Suprapubic skin (tissue), 4 donors: ENCODE data around the gene NPAS2. TPM values are rescaled to one million over a fixed set of nuclear protein-coding genes. Genes with fewer than 3 reads are reported as not detected.

Experiments
- DNase-seq, 2 donors: peaks; one replicate each; pipeline ENCODE4 v3.0.0-alpha.2; 2019; ENCODE audit warnings: low spot score in 2 of 2
- H3K27ac ChIP-seq: fragments of 200-600 bp; sonication (generic); one replicate; pipeline ENCODE4 v1.5.1; 2019
- H3K27me3 ChIP-seq: fragments of 200-600 bp; sonication (generic); one replicate; pipeline ENCODE4 v1.5.1; 2019
- H3K36me3 ChIP-seq: fragments of 200-600 bp; sonication (generic); one replicate; pipeline ENCODE4 v1.5.1; 2019
- H3K4me1 ChIP-seq: fragments of 200-600 bp; sonication (generic); one replicate; pipeline ENCODE4 v1.5.1; 2019
- H3K4me3 ChIP-seq: fragments of 200-600 bp; sonication (generic); one replicate; pipeline ENCODE4 v1.5.1; 2019; ENCODE audit warnings: mild to moderate bottlenecking
- H3K9me3 ChIP-seq: fragments of 200-600 bp; sonication (generic); one replicate; pipeline ENCODE4 v1.5.1; 2019
- CTCF ChIP-seq, 2 donors: fragments of 200-600 bp in 1 of 2; fragments of 450-650 bp in 1 of 2; sonication (generic) in 1 of 2; IDR thresholded peaks; one replicate each; pipeline ENCODE4 v1.5.1; 2016 to 2019; ENCODE audit warnings: antibody characterized with exemption in 2 of 2, mild to moderate bottlenecking in 1 of 2, moderate library complexity in 1 of 2
- EP300 ChIP-seq: sonication (generic); formaldehyde crosslinking; IDR thresholded peaks from one replicate; pipeline ENCODE4 v1.6.1; 2017; ENCODE audit warnings: antibody characterized with exemption
- POLR2A ChIP-seq, 2 donors: fragments of 450-650 bp; IDR thresholded peaks; one replicate each; pipeline ENCODE4 v1.6.1; 2017; ENCODE audit warnings: antibody characterized with exemption in 2 of 2, mild to moderate bottlenecking in 2 of 2, moderate library complexity in 2 of 2
- POLR2AphosphoS5 ChIP-seq, 3 donors: sonication (generic); formaldehyde crosslinking; IDR thresholded peaks; one replicate each; pipeline ENCODE4 v1.6.1; 2017; ENCODE audit warnings: antibody characterized with exemption in 3 of 3
- WGBS: methylation state at CpG from one replicate; pipeline ENCODE4 v1.1.5; 2018; 5-methylcytosine and 5-hydroxymethylcytosine counted together
- total RNA-seq, 4 donors: library from RNA; depleted of rRNA; stranded (reverse); fragments of >200 nt; gene quantifications; one replicate each; pipeline ENCODE4 v1.1.0, GENCODE V29; 2016

Gene NPAS2
- total RNA-seq, 4 donors from 2014 or later: 46.5 to 90.1 (median 62.9) TPM

- H3K4me1 ChIP-seq: peaks cover 6% of the 10 kb centered on the region
- no peaks in the 10 kb centered on the region for H3K27me3 ChIP-seq
- H3K27ac ChIP-seq: no peak overlapping the region
- peaks cover 15% of the 10 kb centered on the region for H3K9me3 ChIP-seq
- TF ChIP-seq CTCF (IDR thresholded peaks at IDR 0.05): no peak
- no peak for TF ChIP-seq POLR2A (IDR thresholded peaks at IDR 0.05)
- TF ChIP-seq POLR2AphosphoS5 (IDR thresholded peaks at IDR 0.05): no peak
- no peak for TF ChIP-seq EP300
- WGBS: 88% methylated on average over 3 of the region's 3 CpGs
- DNase-seq: no peak
- no peak overlapping the region for H3K4me3 ChIP-seq
- H3K36me3 ChIP-seq: no peaks in the 10 kb centered on the region
These were observed 49.2 kb downstream of the NPAS2 start for GRCh38 chr2:100869120-100869519.

GRCh38 chr2:100870652-100871531 lies 51.0 kb downstream of the NPAS2 start:
- H3K27me3 ChIP-seq: no peaks in the 10 kb centered on the region
- WGBS: 81% methylated on average over 5 of the region's 6 CpGs
- peaks cover 5% of the 10 kb centered on the region for H3K4me1 ChIP-seq
- TF ChIP-seq POLR2AphosphoS5 (IDR thresholded peaks at IDR 0.05) (no peak), EP300 (no peak), POLR2A (IDR thresholded peaks at IDR 0.05) (no peak), CTCF (IDR thresholded peaks at IDR 0.05) (no peak)
- H3K4me3 ChIP-seq: no peak overlapping the region
- H3K9me3 ChIP-seq: peaks cover 15% of the 10 kb centered on the region
- DNase-seq: peak in 1 of 2 donors; percentile 26
- H3K36me3 ChIP-seq: no peaks in the 10 kb centered on the region
- no peak overlapping the region for H3K27ac ChIP-seq

- no peaks in the 10 kb centered on the region for H3K36me3 ChIP-seq
- no peaks in the 10 kb centered on the region for H3K9me3 ChIP-seq
- TF ChIP-seq POLR2A (IDR thresholded peaks at IDR 0.05) (no peak), POLR2AphosphoS5 (IDR thresholded peaks at IDR 0.05) (no peak), CTCF (IDR thresholded peaks at IDR 0.05) (no peak), EP300 (no peak)
- no peak overlapping the region for H3K4me3 ChIP-seq
- no peaks in the 10 kb centered on the region for H3K4me1 ChIP-seq
- no peak for DNase-seq
- no peaks in the 10 kb centered on the region for H3K27me3 ChIP-seq
- H3K27ac ChIP-seq: no peak overlapping the region
- WGBS: 76% methylated on average over 20 of the region's 20 CpGs
These were observed 55.7 kb downstream of the NPAS2 start for GRCh38 chr2:100875516-100876230.

GRCh38 chr2:100876231-100876860 lies 56.4 kb downstream of the NPAS2 start:
- Histone ChIP-seq H3K4me3 (no peak overlapping the region), H3K27ac (no peak overlapping the region), H3K4me1 (no peaks in the 10 kb centered on the region), H3K9me3 (no peaks in the 10 kb centered on the region), H3K27me3 (no peaks in the 10 kb centered on the region), H3K36me3 (no peaks in the 10 kb centered on the region)
- DNase-seq: no peak
- 93% methylated on average over 14 of the region's 15 CpGs for WGBS
- TF ChIP-seq POLR2A (IDR thresholded peaks at IDR 0.05): no peak
- no peak for TF ChIP-seq POLR2AphosphoS5 (IDR thresholded peaks at IDR 0.05)
- no peak for TF ChIP-seq EP300
- no peak for TF ChIP-seq CTCF (IDR thresholded peaks at IDR 0.05)

- TF ChIP-seq EP300 (no peak), POLR2AphosphoS5 (IDR thresholded peaks at IDR 0.05) (no peak), CTCF (IDR thresholded peaks at IDR 0.05) (no peak), POLR2A (IDR thresholded peaks at IDR 0.05) (no peak)
- no peaks in the 10 kb centered on the region for H3K4me1 ChIP-seq
- no peak overlapping the region for H3K4me3 ChIP-seq
- H3K36me3 ChIP-seq: no peaks in the 10 kb centered on the region
- 72% methylated on average over 4 of the region's 5 CpGs for WGBS
- no peaks in the 10 kb centered on the region for H3K27me3 ChIP-seq
- H3K9me3 ChIP-seq: no peaks in the 10 kb centered on the region
- no peak overlapping the region for H3K27ac ChIP-seq
- no peak for DNase-seq
These were observed 57.6 kb downstream of the NPAS2 start for GRCh38 chr2:100877555-100877954.
